Mucosa of stomach (tissue), 1 donor: ENCODE measurements around the gene C1QTNF9B.
"Not testable (repeated sequence)": the region's sequence is repeated elsewhere in the genome, so short reads cannot be mapped to it uniquely, and the experiment has no call there.

Source experiments
- H3K27me3 ChIP-seq: one replicate; pipeline ENCODE4 v1.7.0; 2013; ENCODE audit warnings: mild to moderate bottlenecking, low read length; ENCODE audit not compliant: control insufficient read depth, insufficient read depth
- H3K36me3 ChIP-seq: one replicate; pipeline ENCODE4 v1.7.0; 2013; ENCODE audit warnings: low read length; ENCODE audit not compliant: control insufficient read depth, insufficient read depth
- H3K4me1 ChIP-seq: one replicate; pipeline ENCODE4 v1.7.0; 2013; ENCODE audit warnings: mild to moderate bottlenecking, low read length; ENCODE audit not compliant: control insufficient read depth, insufficient read depth
- H3K4me3 ChIP-seq: one replicate; pipeline ENCODE4 v1.7.0; 2013; ENCODE audit warnings: low read length
- H3K9ac ChIP-seq: one replicate; pipeline ENCODE4 v1.7.0; 2013; ENCODE audit warnings: mild to moderate bottlenecking, low read length, moderate library complexity
- H3K9me3 ChIP-seq: one replicate; pipeline ENCODE4 v1.7.0; 2013; ENCODE audit warnings: mild to moderate bottlenecking, low read length, moderate library complexity; ENCODE audit not compliant: control insufficient read depth
- donor health status: Pancreatic carcinoma.

The C1QTNF9B gene

DNA sequence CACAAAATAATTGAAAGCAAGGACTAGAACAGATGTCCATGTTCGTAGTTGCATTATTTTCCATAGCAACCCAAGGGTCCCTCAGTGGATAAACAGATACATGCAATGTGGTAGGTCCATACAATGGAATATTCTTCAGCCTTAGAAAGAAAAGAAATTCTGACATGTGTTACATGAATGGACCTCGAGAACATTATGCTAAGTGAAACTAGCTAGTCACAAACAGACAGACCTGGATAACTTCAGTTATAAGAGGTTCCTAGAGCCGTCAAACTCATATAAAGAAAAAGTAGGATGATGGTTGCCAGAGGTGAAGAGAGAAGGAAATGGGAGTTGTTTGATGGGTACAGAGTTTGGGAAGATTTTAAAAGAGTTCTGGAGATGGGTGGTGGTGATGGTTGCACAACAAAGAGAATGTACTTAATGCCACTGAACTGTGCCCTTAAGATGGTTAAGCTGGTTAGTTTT lies at the start of gene C1QTNF9B:
Gene C1QTNF9B (minus strand): TSS at position 51 of the 468 bp plus-strand sequence.
- not testable (repeated sequence) for H3K4me3 ChIP-seq, H3K9me3 ChIP-seq, H3K9ac ChIP-seq, H3K4me1 ChIP-seq, H3K36me3 ChIP-seq
- H3K27me3 ChIP-seq, result peaks cover 13% of the 10 kb centered on the region

- H3K36me3 ChIP-seq, result no peaks in the 10 kb centered on the region
- H3K9me3 ChIP-seq, result no peaks in the 10 kb centered on the region
- H3K27me3 ChIP-seq, result peaks cover 8% of the 10 kb centered on the region
Measured at GRCh38 chr13:23946900-23947299, 49.6 kb upstream of the C1QTNF9B start.

DNA sequence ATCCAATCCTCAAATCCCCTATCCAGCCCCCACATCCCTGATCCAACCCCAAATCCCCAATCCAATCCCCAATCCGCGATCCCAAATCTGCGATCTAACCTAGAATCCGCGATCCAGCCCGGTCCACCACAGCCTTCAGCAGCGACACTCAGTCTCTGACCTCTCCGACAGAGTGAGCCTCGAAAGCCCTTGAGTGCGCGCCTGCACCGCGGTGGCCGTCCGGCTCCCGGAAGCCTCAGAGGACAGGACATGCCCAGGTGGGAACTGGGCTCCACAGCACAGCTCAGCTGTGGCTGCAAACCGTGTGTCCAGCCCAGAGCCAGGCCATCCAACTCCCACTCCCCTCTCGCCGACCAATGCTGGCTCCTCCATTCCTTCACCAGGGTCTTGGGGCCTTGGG lies 48.8 kb upstream of the C1QTNF9B start:
- Histone ChIP-seq H3K4me3 (no peak overlapping the region), H3K9me3 (no peaks in the 10 kb centered on the region), H3K4me1 (no peaks in the 10 kb centered on the region), H3K27me3 (peaks cover 8% of the 10 kb centered on the region), H3K9ac (no peak overlapping the region), H3K36me3 (no peaks in the 10 kb centered on the region)

More at GRCh38 chr13:23946900-23947299, 49.6 kb upstream of the C1QTNF9B start:
- Histone ChIP-seq H3K4me1 (no peaks in the 10 kb centered on the region), H3K4me3 (no peak overlapping the region), H3K9ac (no peak overlapping the region)

DNA sequence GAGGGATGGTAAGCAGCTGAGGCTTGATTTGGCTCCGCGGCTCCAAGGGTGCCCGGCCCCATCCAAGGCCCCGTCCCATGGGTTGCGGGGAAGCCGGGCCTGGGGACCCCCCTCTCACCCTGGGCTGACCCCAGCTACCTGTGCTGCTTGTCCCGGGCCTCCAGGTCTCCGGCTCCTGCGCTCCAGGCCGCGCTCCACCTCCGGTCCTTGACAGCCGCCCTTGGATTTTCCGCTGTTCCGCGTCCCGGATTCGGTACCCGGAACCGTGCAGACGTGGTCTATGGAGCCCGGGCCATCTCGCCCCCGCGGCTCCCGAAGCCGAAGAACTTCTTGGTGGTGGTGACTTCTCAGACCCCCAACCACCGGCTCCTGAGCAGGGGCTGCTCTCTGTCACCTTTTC lies 48.3 kb upstream of the C1QTNF9B start:
- Histone ChIP-seq H3K36me3 (no peaks in the 10 kb centered on the region), H3K4me3 (no peak overlapping the region), H3K9ac (no peak overlapping the region)

DNA sequence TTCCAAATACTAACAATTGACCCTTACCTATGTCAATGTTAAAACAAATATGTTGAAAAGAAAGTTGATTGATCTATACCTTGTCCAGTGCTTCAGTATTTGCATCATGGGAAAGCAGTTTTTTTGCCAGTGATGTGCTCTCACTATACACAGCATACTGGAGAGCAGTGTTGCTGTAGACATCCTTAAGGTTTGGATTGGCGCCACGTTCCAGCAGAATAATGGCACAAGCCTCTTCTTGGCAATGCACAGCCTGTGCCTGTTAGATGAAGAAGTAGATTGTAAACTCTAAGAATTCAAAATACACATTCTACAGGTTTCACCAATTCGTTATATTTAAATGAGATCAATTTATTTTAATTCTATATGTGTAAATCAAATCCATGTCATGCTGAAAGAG lies 43.9 kb upstream of the C1QTNF9B start:
- Histone ChIP-seq H3K9me3 (no peaks in the 10 kb centered on the region), H3K4me1 (no peaks in the 10 kb centered on the region), H3K9ac (no peak overlapping the region), H3K36me3 (no peaks in the 10 kb centered on the region), H3K4me3 (no peak overlapping the region), H3K27me3 (peaks cover 6% of the 10 kb centered on the region)

More for the DNA sequence above, 48.3 kb upstream of the C1QTNF9B start:
- no peaks in the 10 kb centered on the region for H3K4me1 ChIP-seq
- peaks cover 8% of the 10 kb centered on the region for H3K27me3 ChIP-seq
- H3K9me3 ChIP-seq, result no peaks in the 10 kb centered on the region

DNA sequence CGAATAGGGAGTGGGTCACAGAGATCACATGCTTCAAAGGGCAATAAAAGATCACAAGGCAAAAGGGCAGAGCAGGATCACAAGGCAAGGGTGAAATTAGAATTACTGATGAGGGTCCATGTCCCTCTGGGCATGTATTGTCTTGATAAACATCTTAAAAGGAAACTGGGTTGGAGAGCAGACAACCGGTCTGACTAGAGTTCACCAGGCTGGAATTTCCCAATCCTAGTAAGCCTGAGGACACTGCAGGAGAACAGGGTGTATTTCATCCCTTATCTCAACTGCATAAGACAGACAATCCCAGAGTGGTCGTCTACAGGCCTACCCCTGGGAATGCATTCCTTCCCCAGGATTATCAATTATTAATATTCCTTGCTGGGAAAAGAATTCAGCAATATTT lies 42.4 kb upstream of the C1QTNF9B start:
- not testable (repeated sequence) for H3K4me3 ChIP-seq, H3K4me1 ChIP-seq, H3K27me3 ChIP-seq, H3K9ac ChIP-seq, H3K36me3 ChIP-seq, H3K9me3 ChIP-seq

DNA sequence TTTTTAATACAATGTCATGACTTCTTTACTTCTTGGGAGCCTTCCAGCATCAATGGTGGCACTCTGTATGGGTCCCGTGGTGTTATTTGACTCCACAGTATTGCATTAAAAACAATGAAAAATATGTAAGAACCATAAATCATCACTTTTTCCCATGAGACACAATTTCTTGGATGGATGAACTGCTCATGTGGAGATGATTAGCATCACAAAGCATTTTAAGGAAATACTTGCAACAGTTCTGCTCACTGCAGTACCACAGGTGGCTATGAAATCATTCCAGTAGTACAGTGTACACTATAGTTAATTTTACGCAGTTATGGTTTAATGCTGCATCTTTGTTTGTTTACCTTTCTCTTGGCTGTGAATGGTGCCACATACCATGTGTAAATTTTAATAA lies 37.2 kb upstream of the C1QTNF9B start:
- Histone ChIP-seq H3K36me3 (no peaks in the 10 kb centered on the region), H3K27me3 (no peaks in the 10 kb centered on the region), H3K9ac (no peak overlapping the region), H3K4me3 (no peak overlapping the region), H3K4me1 (no peaks in the 10 kb centered on the region), H3K9me3 (no peaks in the 10 kb centered on the region)

DNA sequence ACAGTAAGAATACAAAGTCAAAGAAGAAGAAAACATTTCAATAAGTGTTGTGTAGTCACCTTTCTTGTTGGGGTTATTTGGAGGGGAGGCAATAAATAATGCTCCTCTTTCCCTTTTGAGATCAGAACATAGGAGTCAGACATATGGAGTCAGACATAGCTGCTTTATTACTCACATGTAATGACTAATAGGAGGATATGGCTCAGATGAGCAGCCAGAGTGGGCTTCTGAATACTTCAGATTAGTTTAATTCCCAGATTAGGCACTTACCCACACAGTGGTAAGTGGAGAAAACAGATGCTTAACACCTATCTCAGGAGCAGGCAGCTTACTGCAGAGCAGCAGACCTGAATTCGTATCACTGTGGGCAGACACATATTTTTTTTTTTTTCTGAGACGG lies 31.7 kb upstream of the C1QTNF9B start:
- Histone ChIP-seq H3K27me3 (no peaks in the 10 kb centered on the region), H3K4me3 (no peak overlapping the region), H3K36me3 (no peaks in the 10 kb centered on the region), H3K4me1 (no peaks in the 10 kb centered on the region), H3K9me3 (no peaks in the 10 kb centered on the region), H3K9ac (no peak overlapping the region)

DNA sequence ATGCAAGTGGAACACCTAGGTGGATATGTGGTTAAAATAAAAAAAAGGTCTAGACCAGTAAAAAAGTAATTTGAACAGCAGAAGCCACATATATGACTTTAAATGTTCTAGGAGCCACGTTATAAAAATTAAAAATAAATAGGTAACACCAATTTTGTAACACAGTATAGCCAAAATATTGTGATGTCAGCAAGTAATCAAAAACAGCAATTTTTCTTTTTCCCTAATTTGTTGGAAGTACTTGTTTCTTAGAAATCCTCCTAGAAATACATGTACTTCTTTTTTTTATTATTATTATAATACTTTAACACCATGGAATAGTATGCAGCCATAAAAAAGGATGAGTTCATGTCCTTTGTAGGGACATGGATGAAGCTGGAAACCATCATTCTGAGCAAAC lies 25.7 kb upstream of the C1QTNF9B start:
- Histone ChIP-seq H3K27me3 (no peaks in the 10 kb centered on the region), H3K4me1 (no peaks in the 10 kb centered on the region), H3K4me3 (no peak overlapping the region), H3K9me3 (no peaks in the 10 kb centered on the region), H3K36me3 (no peaks in the 10 kb centered on the region), H3K9ac (no peak overlapping the region)

- no peak overlapping the region for H3K9ac ChIP-seq
- no peaks in the 10 kb centered on the region for H3K27me3 ChIP-seq
- H3K36me3 ChIP-seq, result no peaks in the 10 kb centered on the region
- no peaks in the 10 kb centered on the region for H3K4me1 ChIP-seq
- no peaks in the 10 kb centered on the region for H3K9me3 ChIP-seq
- no peak overlapping the region for H3K4me3 ChIP-seq
Measured at GRCh38 chr13:23922005-23922932, 25.0 kb upstream of the C1QTNF9B start.

- no peaks in the 10 kb centered on the region for H3K4me1 ChIP-seq
Measured at GRCh38 chr13:23921451-23921888, 24.2 kb upstream of the C1QTNF9B start.

GRCh38 chr13:23919006-23919405 lies 21.7 kb upstream of the C1QTNF9B start:
- no peaks in the 10 kb centered on the region for H3K9me3 ChIP-seq
- no peaks in the 10 kb centered on the region for H3K36me3 ChIP-seq
- H3K4me1 ChIP-seq, result no peaks in the 10 kb centered on the region
- no peaks in the 10 kb centered on the region for H3K27me3 ChIP-seq
- no peak overlapping the region for H3K9ac ChIP-seq
- no peak overlapping the region for H3K4me3 ChIP-seq

More at GRCh38 chr13:23921451-23921888, 24.2 kb upstream of the C1QTNF9B start:
- H3K9ac ChIP-seq, result no peak overlapping the region
- no peak overlapping the region for H3K4me3 ChIP-seq
- H3K36me3 ChIP-seq, result no peaks in the 10 kb centered on the region
- no peaks in the 10 kb centered on the region for H3K27me3 ChIP-seq
- no peaks in the 10 kb centered on the region for H3K9me3 ChIP-seq
